Stomach (tissue), 9 donors: ENCODE data around the gene LMCD1. TPM values are rescaled to one million over a fixed set of nuclear protein-coding genes. Genes with fewer than 3 reads are reported as not detected.

Experiments used
- DNase-seq, 2 donors: peaks; one replicate each; pipeline versions ENCODE4 v3.0.0 to v3.0.0-alpha.2; 2013 to 2019
- H3K27ac ChIP-seq, 5 donors: fragments of 200-600 bp in 4 of 5; sonication (generic) in 4 of 5; one replicate each; pipeline ENCODE4 v1.5.1; 2013 to 2019; ENCODE audit warnings: mild to moderate bottlenecking in 1 of 5, moderate library complexity in 1 of 5
- H3K27me3 ChIP-seq, 3 donors: fragments of 200-600 bp; sonication (generic); one replicate each; pipeline ENCODE4 v1.5.1; 2017 to 2019; ENCODE audit warnings: mixed run types in 1 of 3
- H3K36me3 ChIP-seq, 4 donors: fragments of 200-600 bp; sonication (generic); 1 replicate in 3 of 4; 2 replicates in 1 of 4; pipeline ENCODE4 v1.5.1; 2016 to 2019
- H3K4me1 ChIP-seq, 4 donors: fragments of 200-600 bp; sonication (generic); one replicate each; pipeline ENCODE4 v1.5.1; 2016 to 2019
- H3K4me3 ChIP-seq, 4 donors: fragments of 200-600 bp; sonication (generic) in 3 of 4; one replicate each; pipeline ENCODE4 v1.5.1; 2016 to 2019; ENCODE audit warnings: mild to moderate bottlenecking in 1 of 4
- H3K9me3 ChIP-seq, 4 donors: fragments of 200-600 bp; sonication (generic); one replicate each; pipeline ENCODE4 v1.5.1; 2016 to 2019
- CTCF ChIP-seq, 7 experiments: fragments of 450-650 bp in 4 of 7; fragments of 200-600 bp in 3 of 7; sonication (generic) in 3 of 7; IDR thresholded peaks; one replicate each; pipeline ENCODE4 v1.5.1; 2016 to 2019; ENCODE audit warnings: antibody characterized with exemption in 7 of 7, control low read depth in 2 of 7, mild to moderate bottlenecking in 1 of 7
- EP300 ChIP-seq: sonication (generic); formaldehyde crosslinking; IDR thresholded peaks from one replicate; pipeline ENCODE4 v1.6.1; 2017; ENCODE audit warnings: antibody characterized with exemption
- POLR2A ChIP-seq, 4 donors: fragments of 450-650 bp; IDR thresholded peaks; one replicate each; pipeline ENCODE4 v1.6.1; 2016; ENCODE audit warnings: antibody characterized with exemption in 4 of 4, control low read depth in 2 of 4, mild to moderate bottlenecking in 1 of 4, moderate library complexity in 1 of 4
- POLR2AphosphoS5 ChIP-seq, 3 donors: sonication (generic); formaldehyde crosslinking; IDR thresholded peaks; one replicate each; pipeline ENCODE4 v1.6.1; 2016; ENCODE audit warnings: antibody characterized with exemption in 3 of 3
- WGBS, 5 donors: extraction: QIAGEN DNeasy Blood & Tissue Kit in 3 of 5; methylation state at CpG; one replicate each; pipeline versions ENCODE4 v1.1.5 to v1.1.7; 2013 to 2018; 5-methylcytosine and 5-hydroxymethylcytosine counted together
- intact Hi-C: fragments of 100-400 bp; cut with DNase I; formaldehyde crosslinking; loops from one replicate; pipeline ENCODE4 v1.15.1; 2023; ENCODE audit warnings: low total_unique reads
- polyA plus RNA-seq, 3 donors: library from polyadenylated mRNA; stranded (reverse); fragments of 200-250 nt; gene quantifications; one replicate each; pipeline ENCODE4 v1.2.3, GENCODE V29; 2013
- total RNA-seq, 5 donors: library from RNA; depleted of rRNA; stranded (reverse); fragments of >200 nt; gene quantifications; one replicate each; pipeline versions ENCODE4 v1.1.0 to v1.2.3, GENCODE V29; 2014 to 2016
- donor health status: healthy with polysubstance abuse.
- donor health status: Bipolar disorder and iron deficiency.
- donor health status: healthy.

Gene LMCD1
- total and polyA plus RNA-seq, 8 donors: 0.58 to 60.2 (median 23.7) TPM

- 96 to 100% (median 98%) methylated on average over 8 of the region's 8 CpGs for WGBS, 5 donors
- Histone ChIP-seq H3K36me3 (no peaks in the 10 kb centered on the region), H3K4me3 (no peak overlapping the region), H3K27ac (no peak overlapping the region), H3K4me1 (peaks cover 0 to 21% (median 9%) of the 10 kb centered on the region in 4 donors), H3K27me3 (no peaks in the 10 kb centered on the region), H3K9me3 (no peaks in the 10 kb centered on the region)
- intact Hi-C loops: no loop called here
- DNase-seq: no peak
- TF ChIP-seq EP300 (no peak), POLR2A (IDR thresholded peaks at IDR 0.05) (no peak), POLR2AphosphoS5 (IDR thresholded peaks at IDR 0.05) (no peak), CTCF (IDR thresholded peaks at IDR 0.05) (no peak)
Observed at GRCh38 chr3:8494327-8494726, 7.3 kb upstream of the LMCD1 start.

GRCh38 chr3:8497582-8497981 lies 4.0 kb upstream of the LMCD1 start:
- TF ChIP-seq EP300 (no peak), CTCF (IDR thresholded peaks at IDR 0.05) (no peak), POLR2AphosphoS5 (IDR thresholded peaks at IDR 0.05) (no peak), POLR2A (IDR thresholded peaks at IDR 0.05) (no peak)
- H3K4me1 ChIP-seq: peaks cover 3 to 23% (median 11%) of the 10 kb centered on the region in 4 donors
- DNase-seq: no peak
- H3K36me3 ChIP-seq: no peaks in the 10 kb centered on the region
- WGBS, 5 donors: 76 to 95% (median 89%) methylated on average over 1 of the region's 1 CpG
- no peak overlapping the region for H3K27ac ChIP-seq
- intact Hi-C loops: no loop called here
- H3K9me3 ChIP-seq: no peaks in the 10 kb centered on the region
- no peak overlapping the region for H3K4me3 ChIP-seq
- no peaks in the 10 kb centered on the region for H3K27me3 ChIP-seq

- Histone ChIP-seq H3K4me3 (no peak overlapping the region), H3K4me1 (peaks cover 9 to 37% (median 28%) of the 10 kb centered on the region in 4 donors), H3K36me3 (no peaks in the 10 kb centered on the region), H3K27me3 (no peaks in the 10 kb centered on the region), H3K9me3 (no peaks in the 10 kb centered on the region), H3K27ac (peak overlapping the region; percentile 34 to 91 (median 90))
- WGBS, 5 donors: 23 to 45% (median 30%) methylated on average over 1 of the region's 1 CpG
- TF ChIP-seq POLR2A (IDR thresholded peaks at IDR 0.05) (no peak), EP300 (no peak), CTCF (IDR thresholded peaks at IDR 0.05) (no peak), POLR2AphosphoS5 (IDR thresholded peaks at IDR 0.05) (no peak)
- intact Hi-C loops: no loop called here
- peak; percentile 50 to 57 for DNase-seq
Observed at GRCh38 chr3:8499181-8499611, 2.4 kb upstream of the LMCD1 start.

- TF ChIP-seq POLR2A (IDR thresholded peaks at IDR 0.05): no peak
- no peak for TF ChIP-seq CTCF (IDR thresholded peaks at IDR 0.05)
- TF ChIP-seq POLR2AphosphoS5 (IDR thresholded peaks at IDR 0.05): peak in 1 of 3 donors; percentile 37
- no peak for TF ChIP-seq EP300
- peak overlapping the region; percentile 40 to 52 (median 46) for H3K4me3 ChIP-seq
- no peaks in the 10 kb centered on the region for H3K27me3 ChIP-seq
- H3K36me3 ChIP-seq: no peaks in the 10 kb centered on the region
- peak; percentile 44 to 80 for DNase-seq
- no peaks in the 10 kb centered on the region for H3K9me3 ChIP-seq
- peak overlapping the region; percentile 28 to 91 (median 90) for H3K27ac ChIP-seq
- 13 to 34% (median 26%) methylated on average over 11 of the region's 11 CpGs for WGBS, 5 donors
- peaks cover 15 to 49% (median 36%) of the 10 kb centered on the region in 4 donors for H3K4me1 ChIP-seq
- intact Hi-C loops: no loop called here
Observed at GRCh38 chr3:8500319-8500988, 1.2 kb upstream of the LMCD1 start.
